ENCODE measurements around the gene PCDH17.

The PCDH17 gene

DNA sequence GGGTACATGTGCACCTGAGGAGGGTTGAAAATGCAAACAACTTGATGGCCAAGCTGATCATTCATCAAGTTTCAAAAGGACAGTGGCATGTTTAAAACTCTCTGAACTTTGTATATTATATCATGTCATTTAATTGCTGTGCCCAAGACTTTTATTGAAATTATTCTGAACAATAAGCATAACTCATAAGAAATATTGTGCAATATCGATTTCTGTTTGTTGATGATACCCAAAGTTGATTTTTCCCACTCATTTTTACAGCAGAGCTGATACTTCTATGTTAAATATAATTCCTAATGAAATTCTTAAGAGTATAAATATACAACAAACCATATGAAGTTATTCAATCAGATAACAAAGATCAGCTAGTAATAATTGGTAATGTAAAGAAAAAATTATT is 49.1 kb downstream of the PCDH17 start:
- no peak for DNase-seq (ENCODE audit: low read depth)
- H3K4me3 ChIP-seq (ENCODE audit: low read depth, low read length): no peak overlapping the region
- TF ChIP-seq, protein P1, sequence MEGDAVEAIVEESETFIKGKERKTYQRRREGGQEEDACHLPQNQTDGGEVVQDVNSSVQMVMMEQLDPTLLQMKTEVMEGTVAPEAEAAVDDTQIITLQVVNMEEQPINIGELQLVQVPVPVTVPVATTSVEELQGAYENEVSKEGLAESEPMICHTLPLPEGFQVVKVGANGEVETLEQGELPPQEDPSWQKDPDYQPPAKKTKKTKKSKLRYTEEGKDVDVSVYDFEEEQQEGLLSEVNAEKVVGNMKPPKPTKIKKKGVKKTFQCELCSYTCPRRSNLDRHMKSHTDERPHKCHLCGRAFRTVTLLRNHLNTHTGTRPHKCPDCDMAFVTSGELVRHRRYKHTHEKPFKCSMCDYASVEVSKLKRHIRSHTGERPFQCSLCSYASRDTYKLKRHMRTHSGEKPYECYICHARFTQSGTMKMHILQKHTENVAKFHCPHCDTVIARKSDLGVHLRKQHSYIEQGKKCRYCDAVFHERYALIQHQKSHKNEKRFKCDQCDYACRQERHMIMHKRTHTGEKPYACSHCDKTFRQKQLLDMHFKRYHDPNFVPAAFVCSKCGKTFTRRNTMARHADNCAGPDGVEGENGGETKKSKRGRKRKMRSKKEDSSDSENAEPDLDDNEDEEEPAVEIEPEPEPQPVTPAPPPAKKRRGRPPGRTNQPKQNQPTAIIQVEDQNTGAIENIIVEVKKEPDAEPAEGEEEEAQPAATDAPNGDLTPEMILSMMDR (IDR thresholded peaks at IDR 0.05; ENCODE audit: control insufficient read depth, extremely low read depth, insufficient read depth): no peak

DNA sequence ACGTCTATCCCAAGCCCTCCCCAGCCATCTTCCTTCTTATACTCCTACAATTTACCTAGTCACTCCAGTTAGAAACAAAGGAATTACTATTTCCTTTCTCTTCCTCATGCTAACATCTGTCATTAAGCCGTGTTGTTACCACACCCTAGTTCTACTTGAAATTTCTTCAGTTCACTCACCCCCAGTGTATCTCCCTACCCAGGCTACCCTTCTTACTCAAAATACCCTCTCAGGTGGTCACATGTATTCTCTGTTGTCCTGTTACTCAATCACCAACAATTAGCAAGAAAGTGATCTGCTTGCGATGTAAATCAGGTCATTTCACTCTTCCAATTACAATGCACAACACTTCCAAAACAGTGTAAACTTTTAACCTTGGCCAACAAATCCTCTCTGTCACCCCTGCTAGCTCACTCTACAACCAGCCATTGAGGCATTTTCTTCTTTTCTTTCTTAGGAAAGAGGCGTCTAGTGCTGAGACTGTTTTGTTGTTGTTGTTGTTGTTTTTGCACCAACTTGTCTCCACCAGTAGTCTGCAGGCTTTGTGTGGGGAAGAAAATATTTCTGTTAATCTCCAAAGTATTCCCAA is 50.7 kb downstream of the PCDH17 start:
- no peak overlapping the region for H3K4me3 ChIP-seq (ENCODE audit: low read depth, low read length)
- TF ChIP-seq, protein P1 (IDR thresholded peaks at IDR 0.05; ENCODE audit: control insufficient read depth, extremely low read depth, insufficient read depth): no peak
- no peak for DNase-seq (ENCODE audit: low read depth)

DNA sequence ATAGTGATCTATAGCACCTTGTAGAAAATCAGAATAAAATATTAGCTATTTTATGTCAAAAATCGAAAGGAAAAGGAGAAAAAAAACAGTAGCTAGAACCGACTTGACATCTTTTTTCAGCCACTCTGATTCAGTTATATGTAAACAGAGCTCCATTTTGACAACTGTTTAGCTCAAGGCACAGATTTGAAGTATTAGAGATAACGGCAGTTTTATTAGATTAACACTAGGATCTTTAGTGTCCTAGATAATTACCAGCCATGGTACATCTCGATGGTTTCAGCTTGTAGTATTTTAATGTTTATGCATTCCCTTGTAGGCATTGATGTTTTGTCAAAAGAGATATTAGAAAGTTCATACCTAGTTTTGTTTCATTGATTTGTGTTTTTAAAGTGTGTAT is 67.3 kb downstream of the PCDH17 start:
- H3K4me3 ChIP-seq (ENCODE audit: low read depth, low read length): no peak overlapping the region
- no peak for DNase-seq (ENCODE audit: low read depth)
- TF ChIP-seq, protein P1 (IDR thresholded peaks at IDR 0.05; ENCODE audit: control insufficient read depth, extremely low read depth, insufficient read depth): no peak

DNA sequence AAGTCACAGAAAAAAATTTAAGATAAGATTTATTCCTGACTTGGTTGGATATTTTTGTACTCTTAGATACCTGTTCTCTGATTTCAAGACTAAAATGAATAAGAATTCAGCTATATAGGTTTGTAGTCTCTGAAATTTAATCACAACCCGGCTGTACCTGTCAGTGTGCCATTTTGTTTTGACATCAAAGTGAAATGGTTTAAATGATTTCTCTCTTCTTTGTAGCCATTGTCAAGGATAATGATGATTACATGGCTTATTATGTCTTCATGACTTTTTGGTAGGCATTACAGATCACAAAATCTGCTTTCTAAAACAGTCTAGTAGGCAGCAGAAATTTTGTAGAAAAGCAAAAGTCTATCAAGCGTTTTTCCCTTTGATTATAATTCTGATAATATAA is 72.5 kb downstream of the PCDH17 start:
- no peak for DNase-seq (ENCODE audit: low read depth)
- H3K4me3 ChIP-seq (ENCODE audit: low read depth, low read length): no peak overlapping the region
- TF ChIP-seq, protein P1 (IDR thresholded peaks at IDR 0.05; ENCODE audit: control insufficient read depth, extremely low read depth, insufficient read depth): no peak

DNA sequence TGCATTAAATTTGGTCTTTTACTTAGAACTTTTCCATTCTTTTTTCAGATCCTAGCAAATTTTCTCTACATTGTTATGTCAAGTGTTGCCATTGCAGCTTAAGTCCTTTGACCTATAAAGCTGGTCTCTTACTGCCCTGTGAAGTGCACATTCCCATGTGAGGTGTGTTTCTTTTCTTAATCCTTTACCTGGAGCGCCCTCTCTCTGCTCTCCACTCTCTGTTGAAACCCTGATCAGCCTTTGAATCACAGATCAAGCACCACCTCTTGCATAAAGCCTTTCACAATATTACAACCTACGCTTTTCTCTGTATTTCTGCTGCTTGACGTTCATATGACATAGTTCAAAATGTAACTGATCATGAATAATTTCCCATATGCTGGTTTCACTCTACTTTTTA is 84.8 kb downstream of the PCDH17 start:
- no peak overlapping the region for H3K4me3 ChIP-seq (ENCODE audit: low read depth, low read length)
- DNase-seq (ENCODE audit: low read depth): no peak
- TF ChIP-seq, protein P1 (IDR thresholded peaks at IDR 0.05; ENCODE audit: control insufficient read depth, extremely low read depth, insufficient read depth): peak; percentile 52

DNA sequence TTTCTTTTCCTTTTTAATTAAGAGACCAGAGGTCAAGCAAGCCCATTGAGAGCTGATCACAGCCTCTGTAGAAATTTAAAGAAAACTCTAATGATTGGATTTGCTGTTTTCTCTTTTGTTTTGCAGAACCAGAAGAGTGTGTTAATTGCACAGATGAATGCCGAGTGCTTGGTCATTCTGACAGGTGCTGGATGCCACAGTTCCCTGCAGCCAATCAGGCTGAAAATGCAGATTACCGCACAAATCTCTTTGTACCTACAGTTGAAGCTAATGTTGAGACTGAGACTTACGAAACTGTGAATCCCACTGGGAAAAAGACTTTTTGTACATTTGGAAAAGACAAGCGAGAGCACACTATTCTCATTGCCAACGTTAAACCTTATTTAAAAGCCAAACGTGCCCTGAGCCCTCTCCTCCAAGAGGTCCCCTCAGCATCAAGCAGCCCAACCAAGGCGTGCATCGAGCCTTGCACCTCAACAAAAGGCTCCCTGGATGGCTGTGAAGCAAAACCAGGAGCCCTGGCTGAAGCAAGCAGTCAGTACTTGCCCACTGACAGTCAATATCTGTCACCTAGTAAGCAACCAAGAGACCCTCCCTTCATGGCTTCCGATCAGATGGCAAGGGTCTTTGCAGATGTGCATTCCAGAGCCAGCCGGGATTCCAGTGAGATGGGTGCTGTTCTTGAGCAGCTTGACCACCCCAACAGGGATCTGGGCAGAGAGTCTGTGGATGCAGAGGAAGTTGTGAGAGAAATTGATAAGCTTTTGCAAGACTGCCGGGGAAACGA is 93.1 kb downstream of the PCDH17 start:
- TF ChIP-seq, protein P1 (IDR thresholded peaks at IDR 0.05; ENCODE audit: control insufficient read depth, extremely low read depth, insufficient read depth): no peak
- no peak for DNase-seq (ENCODE audit: low read depth)
- H3K4me3 ChIP-seq (ENCODE audit: low read depth, low read length): no peak overlapping the region

Data from LNCaP clone FGC (cell line).